HL-60 (cell line): ENCODE results near the gene MAPK10.

ENCODE experiments used
- GABPA ChIP-seq: IDR thresholded peaks from 2 replicates; pipeline ENCODE4 v1.6.1; 2012; ENCODE audit warnings: low read depth
- POLR2AphosphoS5 ChIP-seq: IDR thresholded peaks from 2 replicates; pipeline ENCODE4 v1.6.1; 2012; ENCODE audit warnings: low read depth
- TF ChIP-seq, protein P1 (sequence below): IDR thresholded peaks from 2 replicates; pipeline ENCODE4 v1.6.1; 2012; ENCODE audit warnings: low read depth; ENCODE audit not compliant: insufficient replicate concordance
- TF ChIP-seq, protein P2 (sequence below): IDR thresholded peaks from one replicate; pipeline ENCODE4 v1.5.1; 2011; ENCODE audit warnings: low read length, control low read depth, inconsistent platforms; ENCODE audit not compliant: insufficient read depth

DNA sequence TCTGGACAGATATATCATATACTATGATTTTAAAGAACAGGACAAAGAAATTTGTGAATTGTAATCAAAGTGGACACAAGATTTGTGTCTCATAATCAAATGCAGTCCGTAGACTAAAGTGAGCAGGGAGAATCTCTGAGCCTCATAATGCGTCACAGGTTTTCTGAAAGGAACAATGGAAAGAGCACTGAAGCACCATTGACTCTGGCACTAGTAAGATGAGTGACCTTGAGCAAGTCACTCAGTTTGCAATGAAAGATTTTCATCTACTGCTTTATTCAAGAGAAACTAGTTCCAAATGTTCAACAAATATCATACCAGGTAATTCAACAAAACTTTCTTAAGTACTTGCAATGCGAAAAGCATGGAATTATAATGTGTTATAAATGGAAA is 315.3 kb downstream of the MAPK10 start:
- TF ChIP-seq, protein P1, sequence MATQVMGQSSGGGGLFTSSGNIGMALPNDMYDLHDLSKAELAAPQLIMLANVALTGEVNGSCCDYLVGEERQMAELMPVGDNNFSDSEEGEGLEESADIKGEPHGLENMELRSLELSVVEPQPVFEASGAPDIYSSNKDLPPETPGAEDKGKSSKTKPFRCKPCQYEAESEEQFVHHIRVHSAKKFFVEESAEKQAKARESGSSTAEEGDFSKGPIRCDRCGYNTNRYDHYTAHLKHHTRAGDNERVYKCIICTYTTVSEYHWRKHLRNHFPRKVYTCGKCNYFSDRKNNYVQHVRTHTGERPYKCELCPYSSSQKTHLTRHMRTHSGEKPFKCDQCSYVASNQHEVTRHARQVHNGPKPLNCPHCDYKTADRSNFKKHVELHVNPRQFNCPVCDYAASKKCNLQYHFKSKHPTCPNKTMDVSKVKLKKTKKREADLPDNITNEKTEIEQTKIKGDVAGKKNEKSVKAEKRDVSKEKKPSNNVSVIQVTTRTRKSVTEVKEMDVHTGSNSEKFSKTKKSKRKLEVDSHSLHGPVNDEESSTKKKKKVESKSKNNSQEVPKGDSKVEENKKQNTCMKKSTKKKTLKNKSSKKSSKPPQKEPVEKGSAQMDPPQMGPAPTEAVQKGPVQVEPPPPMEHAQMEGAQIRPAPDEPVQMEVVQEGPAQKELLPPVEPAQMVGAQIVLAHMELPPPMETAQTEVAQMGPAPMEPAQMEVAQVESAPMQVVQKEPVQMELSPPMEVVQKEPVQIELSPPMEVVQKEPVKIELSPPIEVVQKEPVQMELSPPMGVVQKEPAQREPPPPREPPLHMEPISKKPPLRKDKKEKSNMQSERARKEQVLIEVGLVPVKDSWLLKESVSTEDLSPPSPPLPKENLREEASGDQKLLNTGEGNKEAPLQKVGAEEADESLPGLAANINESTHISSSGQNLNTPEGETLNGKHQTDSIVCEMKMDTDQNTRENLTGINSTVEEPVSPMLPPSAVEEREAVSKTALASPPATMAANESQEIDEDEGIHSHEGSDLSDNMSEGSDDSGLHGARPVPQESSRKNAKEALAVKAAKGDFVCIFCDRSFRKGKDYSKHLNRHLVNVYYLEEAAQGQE, result no peak
- TF ChIP-seq, protein P2, sequence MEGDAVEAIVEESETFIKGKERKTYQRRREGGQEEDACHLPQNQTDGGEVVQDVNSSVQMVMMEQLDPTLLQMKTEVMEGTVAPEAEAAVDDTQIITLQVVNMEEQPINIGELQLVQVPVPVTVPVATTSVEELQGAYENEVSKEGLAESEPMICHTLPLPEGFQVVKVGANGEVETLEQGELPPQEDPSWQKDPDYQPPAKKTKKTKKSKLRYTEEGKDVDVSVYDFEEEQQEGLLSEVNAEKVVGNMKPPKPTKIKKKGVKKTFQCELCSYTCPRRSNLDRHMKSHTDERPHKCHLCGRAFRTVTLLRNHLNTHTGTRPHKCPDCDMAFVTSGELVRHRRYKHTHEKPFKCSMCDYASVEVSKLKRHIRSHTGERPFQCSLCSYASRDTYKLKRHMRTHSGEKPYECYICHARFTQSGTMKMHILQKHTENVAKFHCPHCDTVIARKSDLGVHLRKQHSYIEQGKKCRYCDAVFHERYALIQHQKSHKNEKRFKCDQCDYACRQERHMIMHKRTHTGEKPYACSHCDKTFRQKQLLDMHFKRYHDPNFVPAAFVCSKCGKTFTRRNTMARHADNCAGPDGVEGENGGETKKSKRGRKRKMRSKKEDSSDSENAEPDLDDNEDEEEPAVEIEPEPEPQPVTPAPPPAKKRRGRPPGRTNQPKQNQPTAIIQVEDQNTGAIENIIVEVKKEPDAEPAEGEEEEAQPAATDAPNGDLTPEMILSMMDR, result no peak
- no peak for TF ChIP-seq GABPA
- no peak for TF ChIP-seq POLR2AphosphoS5
